Ovary (tissue), 9 donors: ENCODE data around the gene NATD1. TPM values are rescaled to one million over a fixed set of nuclear protein-coding genes. Genes with fewer than 3 reads are reported as not detected.

Experiments used
- DNase-seq, 5 donors: peaks; one replicate each; pipeline ENCODE4 v3.0.0-alpha.2; 2019 to 2020
- H3K27ac ChIP-seq, 2 donors: fragments of 200-600 bp; one replicate each; pipeline versions ENCODE4 v1.5.1 to v1.8.0; 2019 to 2022
- H3K27me3 ChIP-seq: fragments of 200-600 bp; one replicate; pipeline ENCODE4 v1.8.0; 2022
- H3K36me3 ChIP-seq: fragments of 200-600 bp; sonication (generic); one replicate; pipeline ENCODE4 v1.5.1; 2019
- H3K4me1 ChIP-seq: one replicate; pipeline ENCODE4 v1.8.1; 2013; ENCODE audit warnings: mild to moderate bottlenecking, moderate library complexity; ENCODE audit not compliant: insufficient read depth
- H3K4me3 ChIP-seq: fragments of 200-600 bp; sonication (generic); one replicate; pipeline ENCODE4 v1.5.1; 2017
- H3K9me3 ChIP-seq, 2 donors: fragments of 200-600 bp in 1 of 2; sonication (generic) in 1 of 2; one replicate each; pipeline versions ENCODE4 v1.5.1 to v1.8.1; 2013 to 2019; ENCODE audit warnings: mild to moderate bottlenecking in 1 of 2, moderate library complexity in 1 of 2
- CTCF ChIP-seq, 3 donors: fragments of 450-650 bp in 2 of 3; fragments of 200-600 bp in 1 of 3; IDR thresholded peaks; one replicate each; pipeline versions ENCODE4 v1.5.1 to v1.8.0; 2016 to 2022; ENCODE audit warnings: antibody characterized with exemption in 3 of 3, mild to moderate bottlenecking in 1 of 3
- EP300 ChIP-seq: sonication (generic); formaldehyde crosslinking; IDR thresholded peaks from one replicate; pipeline ENCODE4 v1.6.1; 2017; ENCODE audit warnings: antibody characterized with exemption
- POLR2A ChIP-seq: fragments of 450-650 bp; IDR thresholded peaks from one replicate; pipeline ENCODE4 v1.6.1; 2017; ENCODE audit warnings: antibody characterized with exemption, mild to moderate bottlenecking, moderate library complexity
- WGBS, 3 donors: extraction: QIAGEN DNeasy Blood & Tissue Kit in 1 of 3; methylation state at CpG; one replicate each; pipeline versions ENCODE4 v1.1.5 to v1.1.7; 2013 to 2017; 5-methylcytosine and 5-hydroxymethylcytosine counted together
- intact Hi-C, 4 donors: fragments of 100-400 bp; cut with DNase I; formaldehyde crosslinking; loops; one replicate each; pipeline versions ENCODE4 v1.11.0 to v1.15.1; 2022 to 2023
- polyA plus RNA-seq, 2 donors: library from polyadenylated mRNA; stranded (reverse); fragments of 200-250 nt in 1 of 2; fragments of 350-450 nt in 1 of 2; fragmentation: Illumina TruSeq in 1 of 2; extraction: RNeasy Lipid Tissue Mini Kit (QIAGEN cat#74804) in 1 of 2; gene quantifications; one replicate each; pipeline ENCODE4 v1.2.3, GENCODE V29; 2013 to 2014
- total RNA-seq, 7 donors: library from RNA; depleted of rRNA in 2 of 7; stranded (reverse); fragments of >200 nt in 2 of 7; fragmentation: NEBNext Ultra II Directional in 3 of 7; extraction: Animal tissue kit (Norgen Biotek cat#: 25700) in 3 of 7; gene quantifications; one replicate each; pipeline versions ENCODE4 v1.1.0 to v1.2.4, GENCODE V29; 2016 to 2023
- donor health status: DM: no; HTN: no; CAD: no; lungs with moderate emphysema.
- donor health status: DM: no; HTN: no; CAD: no.
- donor health status: Bipolar disorder and iron deficiency.
- donor health status: DM: yes; HTN: yes; CAD: no.
- donor health status: DM: no; HTN: no; CAD: no.
- donor health status: DM: yes; HTN: yes; CAD: no.

NATD1 gene
- total and polyA plus RNA-seq, 9 donors: 2.8 to 9.0 (median 5.3) TPM

DNA sequence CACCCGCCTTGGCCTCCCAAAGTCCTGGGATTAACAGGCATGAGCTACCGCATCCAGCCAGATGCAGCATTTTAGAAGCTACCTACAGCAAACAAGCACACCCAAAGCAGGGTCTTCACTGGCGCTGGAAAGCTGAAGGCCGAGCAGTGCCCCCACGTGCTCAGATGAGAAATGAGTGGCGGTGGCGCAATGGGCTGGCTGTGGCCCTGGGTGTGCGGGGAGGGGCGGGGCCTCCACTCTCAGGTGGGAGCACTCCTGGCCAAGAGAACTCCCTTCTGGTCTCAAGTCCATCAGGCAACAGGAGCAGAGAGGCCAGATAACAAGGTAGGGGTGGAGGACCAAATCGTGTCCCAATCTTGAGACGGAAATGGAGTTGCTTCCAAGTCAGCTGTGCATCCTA, 51.3 kb downstream of the NATD1 start:
- Histone ChIP-seq H3K27me3 (no peaks in the 10 kb centered on the region), H3K4me3 (no peak overlapping the region), H3K36me3 (no peaks in the 10 kb centered on the region), H3K4me1 (peaks cover 5% of the 10 kb centered on the region), H3K9me3 (no peaks in the 10 kb centered on the region), H3K27ac (no peak overlapping the region)
- 90 to 98% (median 90%) methylated on average over 11 of the region's 11 CpGs for WGBS, 3 donors
- TF ChIP-seq EP300 (no peak), POLR2A (no peak), CTCF (IDR thresholded peaks at IDR 0.05) (no peak)
- DNase-seq: no peak
- intact Hi-C loops: no loop called here

DNA sequence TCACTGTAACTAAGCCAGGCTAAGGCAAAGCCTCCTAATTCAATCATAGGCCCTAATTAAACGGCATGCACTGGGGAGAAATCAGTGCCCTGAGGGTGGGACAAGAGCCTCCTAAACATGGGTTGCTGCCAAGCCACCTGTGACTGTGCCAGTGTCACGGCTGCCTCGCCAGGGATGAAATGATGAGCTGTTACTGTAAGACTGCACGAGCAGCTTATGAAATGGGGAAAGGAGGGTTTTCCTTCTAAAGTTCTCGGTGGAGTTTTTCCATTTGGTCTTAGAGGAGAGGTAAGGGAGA, 52.0 kb downstream of the NATD1 start:
- no peak overlapping the region for H3K27ac ChIP-seq
- DNase-seq: no peak
- TF ChIP-seq EP300 (no peak), CTCF (IDR thresholded peaks at IDR 0.05) (no peak), POLR2A (no peak)
- H3K4me3 ChIP-seq: no peak overlapping the region
- H3K27me3 ChIP-seq: no peaks in the 10 kb centered on the region
- H3K9me3 ChIP-seq: no peaks in the 10 kb centered on the region
- no peaks in the 10 kb centered on the region for H3K36me3 ChIP-seq
- H3K4me1 ChIP-seq: peaks cover 5% of the 10 kb centered on the region
- WGBS, 3 donors: 55 to 79% (median 67%) methylated on average over 5 of the region's 5 CpGs
- intact Hi-C loops: no loop called here

GRCh38 chr17:21200590-21201297, 52.5 kb downstream of the NATD1 start:
- no peak for DNase-seq
- Histone ChIP-seq H3K36me3 (no peaks in the 10 kb centered on the region), H3K27ac (no peak overlapping the region), H3K27me3 (no peaks in the 10 kb centered on the region), H3K9me3 (no peaks in the 10 kb centered on the region), H3K4me1 (peaks cover 5% of the 10 kb centered on the region), H3K4me3 (no peak overlapping the region)
- 56 to 72% (median 70%) methylated on average over 15 of the region's 15 CpGs for WGBS, 3 donors
- intact Hi-C loops: no loop called here
- TF ChIP-seq EP300 (no peak), POLR2A (no peak), CTCF (IDR thresholded peaks at IDR 0.05) (no peak)

DNA sequence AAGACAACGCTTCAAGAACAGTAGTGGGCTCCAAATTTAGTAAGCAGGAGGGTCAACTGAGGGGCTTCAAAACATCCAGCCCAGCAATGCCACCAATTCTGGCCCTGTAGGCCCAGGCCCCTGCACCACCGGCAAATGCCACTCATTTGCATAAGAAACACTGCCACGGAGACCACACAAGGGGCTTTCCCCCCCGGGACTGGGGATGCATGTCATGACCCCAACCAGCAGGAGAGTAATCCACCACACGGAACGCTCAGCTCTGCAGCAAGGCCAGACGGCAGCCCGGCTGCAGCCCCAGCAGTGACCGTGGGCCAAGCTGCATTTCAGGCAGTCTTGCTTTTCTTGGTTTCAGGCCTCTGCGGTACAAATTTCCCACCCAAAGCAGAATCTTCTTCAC, 53.4 kb downstream of the NATD1 start:
- Histone ChIP-seq H3K36me3 (no peaks in the 10 kb centered on the region), H3K4me1 (peaks cover 2% of the 10 kb centered on the region), H3K4me3 (no peak overlapping the region), H3K27me3 (no peaks in the 10 kb centered on the region), H3K27ac (no peak overlapping the region), H3K9me3 (no peaks in the 10 kb centered on the region)
- WGBS, 3 donors: 50 to 73% (median 54%) methylated on average over 10 of the region's 10 CpGs
- DNase-seq: no peak
- no peak for TF ChIP-seq CTCF (IDR thresholded peaks at IDR 0.05)
- no peak for TF ChIP-seq EP300
- TF ChIP-seq POLR2A: no peak
- intact Hi-C loops: no loop called here
